Activated naive CD4-positive, alpha-beta T cell treated with anti-CD3 and anti-CD28 coated beads, Interleukin-2, amount 10 ng/mL, durations not matched to agents 5 hours and 36 hours (primary cell): ENCODE measurements around the gene PRR9. TPM values are rescaled to one million over a fixed set of nuclear protein-coding genes. Genes with fewer than 3 reads are reported as not detected.

Experiments used
- total RNA-seq, 2 experiments: library from RNA; stranded (reverse); gene quantifications; one replicate each; pipeline ENCODE4 v1.2.3, GENCODE V29; 2021

The PRR9 gene, protein sequence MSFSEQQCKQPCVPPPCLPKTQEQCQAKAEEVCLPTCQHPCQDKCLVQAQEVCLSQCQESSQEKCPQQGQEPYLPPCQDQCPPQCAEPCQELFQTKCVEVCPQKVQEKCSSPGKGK
- total RNA-seq: not detected

DNA sequence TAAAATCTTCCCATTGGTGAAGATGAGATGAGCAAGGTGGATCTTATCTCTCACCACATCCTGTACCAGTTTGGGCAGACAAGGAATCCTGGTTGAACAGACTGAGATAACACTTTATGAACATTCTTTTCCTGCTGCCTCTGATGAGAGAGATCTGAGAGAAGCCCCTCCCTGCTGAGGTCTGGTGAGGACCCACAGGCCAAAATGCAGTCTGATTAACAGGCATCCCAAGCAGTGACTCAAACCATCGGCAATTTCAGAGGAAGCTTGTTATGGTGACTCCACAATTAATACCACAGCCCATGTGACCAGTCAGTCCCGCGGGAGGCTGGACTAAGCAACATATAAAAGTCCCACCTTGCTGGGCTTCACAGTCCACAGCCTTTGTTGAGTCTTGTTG, at the start of gene PRR9:
PRR9 (plus strand) TSS at position 373 of the 400 bp plus-strand sequence. CDS start 561 bp downstream, outside the sequence.

DNA sequence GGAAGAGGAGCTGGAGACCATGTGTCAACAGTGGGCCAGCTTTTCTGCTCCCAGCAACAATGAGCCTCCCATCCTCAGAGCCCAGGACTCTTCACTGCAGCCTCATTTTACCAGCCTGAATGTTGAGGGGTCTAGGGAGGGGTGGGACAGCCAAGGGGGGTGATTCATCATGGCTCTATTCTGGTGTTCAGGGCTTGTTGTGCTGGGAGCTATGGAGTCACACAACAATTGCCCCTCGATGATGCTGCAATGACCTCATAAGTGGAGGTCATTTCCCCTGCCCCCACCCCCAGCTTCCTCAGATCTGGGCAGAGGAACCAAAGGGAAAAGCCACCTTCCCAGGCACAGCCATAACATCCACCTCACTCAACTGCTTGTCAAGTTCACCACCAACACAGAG, 14.3 kb upstream of the PRR9 start, which contains the start of gene LELP1:
LELP1 (plus strand) TSS at position 301 of the 400 bp plus-strand sequence. CDS start 1,278 bp downstream, outside the sequence.

DNA sequence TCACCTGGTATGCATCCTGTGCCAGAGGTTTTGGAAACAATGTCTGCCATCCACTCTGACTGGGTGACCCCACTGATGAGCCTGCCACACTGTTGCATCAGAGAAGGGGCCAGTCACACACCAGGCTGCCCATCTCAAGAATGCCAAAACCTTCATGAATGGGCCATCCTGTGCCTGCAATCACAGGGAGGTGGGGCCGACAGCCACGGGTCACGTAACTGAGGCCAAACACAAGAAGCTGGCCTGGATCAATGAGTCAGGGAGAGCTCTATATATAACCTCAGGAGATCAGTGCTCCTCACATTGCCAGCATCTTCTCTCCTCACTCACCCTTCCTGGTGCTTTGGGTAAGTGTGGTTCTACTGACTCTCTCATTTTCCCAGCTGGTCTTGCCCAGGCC, 42.0 kb downstream of the PRR9 start, which contains the start of gene LORICRIN:
LORICRIN (plus strand) TSS at position 301 of the 400 bp plus-strand sequence. CDS start 1,263 bp downstream, outside the sequence.

Other genes with a start within 250 kb of the PRR9 start
- gene SPRR4, start 246.9 kb upstream of the PRR9 start, total RNA-seq: not detected
- gene SPRR1A, start 233.5 kb upstream of the PRR9 start, total RNA-seq: not detected
- gene SPRR3, start 215.8 kb upstream of the PRR9 start, total RNA-seq: not detected
- not detected for gene SPRR1B, start 186.4 kb upstream of the PRR9 start, total RNA-seq
- not detected for gene SPRR2D, start 176.5 kb upstream of the PRR9 start, total RNA-seq
- gene SPRR2A, start 160.1 kb upstream of the PRR9 start, total RNA-seq: not detected
- gene SPRR2B, start 146.0 kb upstream of the PRR9 start, total RNA-seq: not detected
- not detected for gene SPRR2E, start 123.1 kb upstream of the PRR9 start, total RNA-seq
- gene SPRR2F, start 104.1 kb upstream of the PRR9 start, total RNA-seq: not detected
- not detected for gene SPRR2G, start 66.7 kb upstream of the PRR9 start, total RNA-seq
- not detected for gene LELP1, start 14.2 kb upstream of the PRR9 start, total RNA-seq
- not detected for gene LORICRIN, start 42.1 kb downstream of the PRR9 start, total RNA-seq
- not detected for gene PGLYRP3, start 95.4 kb downstream of the PRR9 start, total RNA-seq
- not detected for gene PGLYRP4, start 131.3 kb downstream of the PRR9 start, total RNA-seq
- gene S100A9, start 140.3 kb downstream of the PRR9 start, total RNA-seq: not detected
- gene S100A12, start 158.0 kb downstream of the PRR9 start, total RNA-seq: not detected
- gene S100A8, start 173.5 kb downstream of the PRR9 start, total RNA-seq: not detected
- not detected for gene S100A7A, start 198.9 kb downstream of the PRR9 start, total RNA-seq
- gene S100A7, start 243.1 kb downstream of the PRR9 start, total RNA-seq: not detected